ENCODE data around the gene JADE3. TPM values are rescaled to one million over a fixed set of nuclear protein-coding genes. Genes with fewer than 3 reads are reported as not detected.

The JADE3 gene
- total RNA-seq, 1 experiment from 2014 or later: 14.3 TPM

DNA sequence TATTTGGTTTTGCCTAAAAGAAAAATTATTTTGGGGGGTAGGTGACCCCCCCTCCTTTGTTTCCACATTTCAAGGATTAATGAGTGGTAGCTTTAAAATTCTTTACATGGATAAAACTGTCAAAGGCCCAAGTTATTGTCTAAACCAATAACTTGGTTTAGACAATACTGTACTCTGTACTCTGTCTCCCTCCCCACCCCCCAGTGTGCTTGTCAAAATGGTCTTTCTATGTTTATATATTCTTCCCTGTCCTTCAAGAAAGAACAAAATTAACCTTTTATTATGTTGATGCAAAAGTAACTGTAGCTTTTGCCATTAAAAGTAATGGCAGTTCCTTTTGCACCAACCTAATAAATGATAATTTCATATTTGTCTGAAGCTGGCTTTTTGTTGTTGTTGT, 156.5 kb downstream of the JADE3 start:
- Histone ChIP-seq H3K4me2 (ENCODE audit: low read length) (no peak overlapping the region), H3K9ac (ENCODE audit: low read length) (no peak overlapping the region), H3K9me2 (ENCODE audit: insufficient read depth) (no peaks in the 10 kb centered on the region), H3K27ac (ENCODE audit: low read depth, low read length) (no peak overlapping the region), H3K9me3 (ENCODE audit: control insufficient read depth in 1 of 2, insufficient read depth in 1 of 2, low read depth in 1 of 2, low read length in 2 of 2) (no peaks in the 10 kb centered on the region), H2AFZ (ENCODE audit: low read depth, low read length, poor library complexity, severe bottlenecking) (no peak overlapping the region), H4K20me1 (ENCODE audit: insufficient read depth) (no peaks in the 10 kb centered on the region), H3K27me3 (ENCODE audit: insufficient read depth, low read length) (no peaks in the 10 kb centered on the region), H3K4me1 (ENCODE audit: control insufficient read depth in 1 of 2, insufficient read depth in 2 of 2, low read length in 2 of 2) (no peaks in the 10 kb centered on the region), H3K36me3 (ENCODE audit: control insufficient read depth in 1 of 2, insufficient read depth in 2 of 2, low read length in 2 of 2) (no peaks in the 10 kb centered on the region), H3K79me2 (ENCODE audit: insufficient read depth, low read length) (no peaks in the 10 kb centered on the region), H3K4me3 (replicated peaks in 1 of 2; ENCODE audit: low read depth in 1 of 2, low read length in 2 of 2) (no peak overlapping the region)
- BruUV-seq (replicated peaks): no TSS peak
- intact Hi-C loops (cut with micrococcal nuclease): no loop called here
- DNase-seq (ENCODE audit: low read depth, low spot score): no peak
- RAD21 ChIA-PET (ENCODE audit: low non-redundant PET in 1 of 2, low total read pairs in 2 of 2, uncharacterized antibody in 2 of 2, unreplicated experiment in 2 of 2): no interaction called here
- POLR2A ChIA-PET: no interaction called here
- no peak for TF ChIP-seq RAD21 (IDR thresholded peaks at IDR 0.05; ENCODE audit: low read depth)
- no peak for TF ChIP-seq ZNF274 (IDR thresholded peaks at IDR 0.05; ENCODE audit: low read depth, low read length)
- TF ChIP-seq SP1 (IDR thresholded peaks at IDR 0.05; ENCODE audit: low read depth): no peak
- TF ChIP-seq, protein P1, sequence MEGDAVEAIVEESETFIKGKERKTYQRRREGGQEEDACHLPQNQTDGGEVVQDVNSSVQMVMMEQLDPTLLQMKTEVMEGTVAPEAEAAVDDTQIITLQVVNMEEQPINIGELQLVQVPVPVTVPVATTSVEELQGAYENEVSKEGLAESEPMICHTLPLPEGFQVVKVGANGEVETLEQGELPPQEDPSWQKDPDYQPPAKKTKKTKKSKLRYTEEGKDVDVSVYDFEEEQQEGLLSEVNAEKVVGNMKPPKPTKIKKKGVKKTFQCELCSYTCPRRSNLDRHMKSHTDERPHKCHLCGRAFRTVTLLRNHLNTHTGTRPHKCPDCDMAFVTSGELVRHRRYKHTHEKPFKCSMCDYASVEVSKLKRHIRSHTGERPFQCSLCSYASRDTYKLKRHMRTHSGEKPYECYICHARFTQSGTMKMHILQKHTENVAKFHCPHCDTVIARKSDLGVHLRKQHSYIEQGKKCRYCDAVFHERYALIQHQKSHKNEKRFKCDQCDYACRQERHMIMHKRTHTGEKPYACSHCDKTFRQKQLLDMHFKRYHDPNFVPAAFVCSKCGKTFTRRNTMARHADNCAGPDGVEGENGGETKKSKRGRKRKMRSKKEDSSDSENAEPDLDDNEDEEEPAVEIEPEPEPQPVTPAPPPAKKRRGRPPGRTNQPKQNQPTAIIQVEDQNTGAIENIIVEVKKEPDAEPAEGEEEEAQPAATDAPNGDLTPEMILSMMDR (IDR thresholded peaks at IDR 0.05 in 2 of 3, conservative IDR thresholded peaks at IDR 0.05 in 1 of 3; ENCODE audit: borderline replicate concordance in 1 of 3, insufficient read depth in 1 of 3, low read depth in 2 of 3, low read length in 2 of 3): no peak
- TF ChIP-seq, protein P2, sequence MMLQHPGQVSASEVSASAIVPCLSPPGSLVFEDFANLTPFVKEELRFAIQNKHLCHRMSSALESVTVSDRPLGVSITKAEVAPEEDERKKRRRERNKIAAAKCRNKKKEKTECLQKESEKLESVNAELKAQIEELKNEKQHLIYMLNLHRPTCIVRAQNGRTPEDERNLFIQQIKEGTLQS (IDR thresholded peaks at IDR 0.05): no peak
- CTCF ChIA-PET: no interaction called here
- ATAC-seq: no peak

DNA sequence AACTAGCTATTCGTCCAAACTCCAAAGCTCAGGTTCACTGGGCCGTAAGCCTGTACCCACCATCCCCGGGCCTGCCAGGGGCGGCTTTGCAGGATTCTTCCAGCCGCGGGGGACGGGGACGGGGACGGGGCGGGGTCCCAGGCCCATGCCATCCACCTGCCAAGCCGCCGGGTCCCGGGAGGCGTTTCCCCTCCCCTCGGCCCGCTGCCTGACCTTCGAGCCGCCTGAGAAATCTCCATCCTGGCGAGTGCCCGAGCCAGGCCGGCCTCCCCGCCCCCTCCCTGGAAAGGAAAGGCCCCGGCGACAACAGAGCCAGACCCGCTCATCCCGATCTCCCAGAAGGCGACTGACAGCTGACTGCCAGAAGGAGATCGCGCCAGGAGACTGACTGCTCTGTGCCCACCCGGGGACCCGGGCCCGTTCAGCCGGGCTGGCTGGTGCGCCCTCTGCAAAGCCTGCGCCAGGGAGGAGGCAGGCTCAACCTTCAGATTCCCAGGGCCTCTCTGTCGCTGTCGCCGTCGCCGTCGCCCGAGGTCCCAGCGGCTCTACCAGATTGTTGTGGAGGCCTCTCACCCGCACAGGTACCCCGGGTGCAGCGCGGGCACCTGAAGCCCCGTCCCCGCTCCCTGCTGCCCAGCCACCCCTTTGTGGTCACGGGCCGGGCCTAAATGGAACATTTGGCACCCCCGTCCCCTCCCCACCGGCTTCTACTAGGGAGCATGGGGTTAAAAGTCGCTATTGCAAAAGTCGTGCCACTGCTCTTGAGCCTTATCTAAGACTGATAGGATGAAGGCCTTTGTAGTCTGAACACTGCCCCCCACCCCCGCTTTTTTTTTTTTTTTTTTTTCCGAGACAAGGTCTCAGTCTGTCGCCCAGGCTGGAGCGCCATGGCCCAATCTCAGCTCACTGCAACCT, 166.2 kb downstream of the JADE3 start, which contains the start of gene RGN:
Gene RGN (plus strand): TSS at position 315 of the 915 bp plus-strand sequence. CDS start 2,702 bp downstream, outside the sequence.
- H3K4me3 ChIP-seq (replicated peaks in 1 of 2; ENCODE audit: low read depth in 1 of 2, low read length in 2 of 2): no peak within 1 kb of the TSS
- H3K27me3 ChIP-seq (ENCODE audit: insufficient read depth, low read length): no peaks in the 10 kb centered on the region
- no peak within 1 kb of the TSS for H3K9ac ChIP-seq (ENCODE audit: low read length)
- ATAC-seq (no peak), DNase-seq (ENCODE audit: low read depth, low spot score) (no peak)
- ChIA-PET CTCF (no interaction called here), POLR2A (no interaction called here), RAD21 (ENCODE audit: low non-redundant PET in 1 of 2, low total read pairs in 2 of 2, uncharacterized antibody in 2 of 2, unreplicated experiment in 2 of 2) (no interaction called here)
- H3K9me3 ChIP-seq (ENCODE audit: control insufficient read depth in 1 of 2, insufficient read depth in 1 of 2, low read depth in 1 of 2, low read length in 2 of 2): no peaks in the 10 kb centered on the region
- H4K20me1 ChIP-seq (ENCODE audit: insufficient read depth): no peaks in the 10 kb centered on the region
- no peaks in the 10 kb centered on the region for H3K9me2 ChIP-seq (ENCODE audit: insufficient read depth)
- no peaks in the 10 kb centered on the region for H3K36me3 ChIP-seq (ENCODE audit: control insufficient read depth in 1 of 2, insufficient read depth in 2 of 2, low read length in 2 of 2)
- intact Hi-C loops (cut with micrococcal nuclease): no loop called here
- no peaks in the 10 kb centered on the region for H3K79me2 ChIP-seq (ENCODE audit: insufficient read depth, low read length)
- H2AFZ ChIP-seq (ENCODE audit: low read depth, low read length, poor library complexity, severe bottlenecking): no peak within 1 kb of the TSS
- no peak within 1 kb of the TSS for H3K27ac ChIP-seq (ENCODE audit: low read depth, low read length)
- no peak within 1 kb of the TSS for H3K4me2 ChIP-seq (ENCODE audit: low read length)
- no TSS peak for BruUV-seq (replicated peaks)
- H3K4me1 ChIP-seq (ENCODE audit: control insufficient read depth in 1 of 2, insufficient read depth in 2 of 2, low read length in 2 of 2): no peaks in the 10 kb centered on the region
- TF ChIP-seq, protein P3, sequence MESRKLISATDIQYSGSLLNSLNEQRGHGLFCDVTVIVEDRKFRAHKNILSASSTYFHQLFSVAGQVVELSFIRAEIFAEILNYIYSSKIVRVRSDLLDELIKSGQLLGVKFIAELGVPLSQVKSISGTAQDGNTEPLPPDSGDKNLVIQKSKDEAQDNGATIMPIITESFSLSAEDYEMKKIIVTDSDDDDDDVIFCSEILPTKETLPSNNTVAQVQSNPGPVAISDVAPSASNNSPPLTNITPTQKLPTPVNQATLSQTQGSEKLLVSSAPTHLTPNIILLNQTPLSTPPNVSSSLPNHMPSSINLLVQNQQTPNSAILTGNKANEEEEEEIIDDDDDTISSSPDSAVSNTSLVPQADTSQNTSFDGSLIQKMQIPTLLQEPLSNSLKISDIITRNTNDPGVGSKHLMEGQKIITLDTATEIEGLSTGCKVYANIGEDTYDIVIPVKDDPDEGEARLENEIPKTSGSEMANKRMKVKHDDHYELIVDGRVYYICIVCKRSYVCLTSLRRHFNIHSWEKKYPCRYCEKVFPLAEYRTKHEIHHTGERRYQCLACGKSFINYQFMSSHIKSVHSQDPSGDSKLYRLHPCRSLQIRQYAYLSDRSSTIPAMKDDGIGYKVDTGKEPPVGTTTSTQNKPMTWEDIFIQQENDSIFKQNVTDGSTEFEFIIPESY (IDR thresholded peaks at IDR 0.05; ENCODE audit: extremely low read depth, insufficient replicate concordance, low read length): no peak
- TF ChIP-seq, protein P4, sequence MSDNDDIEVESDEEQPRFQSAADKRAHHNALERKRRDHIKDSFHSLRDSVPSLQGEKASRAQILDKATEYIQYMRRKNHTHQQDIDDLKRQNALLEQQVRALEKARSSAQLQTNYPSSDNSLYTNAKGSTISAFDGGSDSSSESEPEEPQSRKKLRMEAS (IDR thresholded peaks at IDR 0.05): no peak
- TF ChIP-seq ZFX (IDR thresholded peaks at IDR 0.05): no peak
- no peak for TF ChIP-seq SRF (IDR thresholded peaks at IDR 0.05; ENCODE audit: low read depth)
- TF ChIP-seq, protein P2 (IDR thresholded peaks at IDR 0.05): no peak
- TF ChIP-seq POLR2AphosphoS5 (IDR thresholded peaks at IDR 0.05; ENCODE audit: low read depth, low read length): no peak

Data from HCT116 (cell line).